Ureter (tissue), 1 donor: ENCODE results near the gene ERC2. TPM values are rescaled to one million over a fixed set of nuclear protein-coding genes. Genes with fewer than 3 reads are reported as not detected.
"Not testable (repeated sequence)": the region's sequence is repeated elsewhere in the genome, so short reads cannot be mapped to it uniquely, and the experiment has no call there.

Experiments
- DNase-seq: peaks from one replicate; pipeline ENCODE4 v3.0.0-alpha.2; 2020; ENCODE audit warnings: low spot score
- total RNA-seq: library from RNA; stranded (reverse); gene quantifications from one replicate; pipeline ENCODE4 v1.2.4, GENCODE V29; 2023
- donor health status: DM: yes; HTN: yes; CAD: no.

ERC2 gene
- total RNA-seq, 1 donor from 2014 or later, result 1.1 TPM

DNA sequence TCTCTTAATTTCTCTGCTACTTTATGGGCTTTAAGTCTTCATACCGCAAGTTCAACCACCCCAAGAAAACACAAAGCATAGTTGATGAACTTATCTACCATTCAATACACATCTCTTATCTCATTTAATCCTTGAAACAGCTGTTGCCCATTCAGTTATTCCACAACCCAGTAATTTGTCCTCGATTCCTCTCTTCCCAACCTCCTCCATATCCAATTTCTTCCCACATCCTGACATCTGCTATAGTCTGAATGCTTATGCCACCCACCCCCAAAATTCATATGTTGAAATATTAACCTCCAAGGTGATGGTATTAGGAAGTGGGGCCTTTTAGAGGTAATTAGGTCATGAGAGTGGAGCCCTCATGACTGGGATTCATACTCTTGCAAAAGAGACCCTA, 345.4 kb downstream of the ERC2 start:
- no peak for DNase-seq

DNA sequence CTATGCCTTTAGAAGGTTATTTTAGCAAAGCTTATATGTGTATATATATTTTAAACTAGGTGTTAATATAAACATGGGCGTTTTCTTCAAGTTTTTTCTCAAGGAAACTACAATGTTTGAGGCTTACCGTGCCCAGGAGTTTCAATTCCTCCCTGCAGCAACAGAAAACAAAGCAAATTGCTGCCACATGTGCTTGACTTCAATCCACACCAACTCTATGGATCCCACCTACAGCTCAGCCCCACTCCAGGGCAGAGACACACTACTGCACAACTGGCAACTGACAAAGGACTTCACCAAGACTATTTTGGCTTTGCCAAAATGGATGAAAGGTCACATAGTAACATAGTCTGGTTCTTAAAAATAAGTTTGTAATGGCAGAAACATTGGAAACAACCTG, 346.6 kb downstream of the ERC2 start:
- DNase-seq, result no peak

DNA sequence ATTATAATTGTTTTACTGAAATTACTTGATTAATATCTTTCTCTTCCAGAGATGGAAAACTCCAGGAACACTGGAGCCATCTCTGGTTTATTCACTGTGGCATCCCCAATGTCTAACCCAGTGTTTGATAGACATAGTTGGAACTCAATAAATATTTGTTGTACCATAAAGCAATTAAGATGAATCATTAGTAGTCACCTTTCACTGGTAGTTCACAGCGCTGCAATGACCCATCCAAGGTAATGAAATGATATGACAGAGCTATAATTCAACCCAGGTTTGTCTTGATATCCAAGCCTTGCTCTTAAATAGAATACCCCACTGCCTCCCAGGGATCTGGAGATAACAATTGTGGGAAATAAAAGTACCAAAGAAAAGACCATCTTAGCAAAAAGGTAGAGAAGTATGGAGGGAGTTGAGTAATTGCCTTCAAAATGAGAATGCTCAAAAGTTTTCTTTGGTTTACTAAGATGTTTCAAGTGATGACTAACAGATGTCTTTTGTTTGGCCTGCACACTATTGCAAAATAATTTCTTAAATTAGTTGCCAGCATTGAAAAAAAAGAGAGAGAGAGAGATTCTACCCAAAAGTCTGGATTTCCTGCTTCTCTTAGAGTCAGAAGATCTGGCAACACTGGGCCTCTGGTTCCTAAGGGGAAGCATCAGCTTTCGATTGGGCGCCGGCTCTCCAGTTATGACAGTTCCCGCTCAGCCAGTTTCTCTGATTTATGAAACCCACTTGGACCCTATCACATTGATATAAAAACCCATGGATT, 348.5 kb downstream of the ERC2 start:
- no peak for DNase-seq

DNA sequence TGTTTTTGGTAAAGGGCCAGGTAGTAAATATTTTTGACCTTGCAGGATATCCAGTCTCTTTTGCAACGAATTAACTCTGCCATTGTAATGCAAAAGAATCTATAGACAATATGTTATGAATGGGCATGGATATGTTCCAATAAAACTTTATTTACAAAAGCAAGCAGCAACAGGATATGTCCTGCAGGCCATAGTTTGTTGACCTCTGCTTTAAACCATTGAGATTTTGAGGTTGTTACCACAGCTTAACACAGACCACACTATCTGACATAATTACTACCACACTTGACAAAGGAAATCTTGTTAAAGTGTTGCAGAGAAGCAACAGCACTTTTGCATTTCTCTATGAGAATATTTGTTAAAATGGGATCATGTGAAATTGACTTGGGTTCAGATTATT, 349.3 kb downstream of the ERC2 start:
- no peak for DNase-seq

DNA sequence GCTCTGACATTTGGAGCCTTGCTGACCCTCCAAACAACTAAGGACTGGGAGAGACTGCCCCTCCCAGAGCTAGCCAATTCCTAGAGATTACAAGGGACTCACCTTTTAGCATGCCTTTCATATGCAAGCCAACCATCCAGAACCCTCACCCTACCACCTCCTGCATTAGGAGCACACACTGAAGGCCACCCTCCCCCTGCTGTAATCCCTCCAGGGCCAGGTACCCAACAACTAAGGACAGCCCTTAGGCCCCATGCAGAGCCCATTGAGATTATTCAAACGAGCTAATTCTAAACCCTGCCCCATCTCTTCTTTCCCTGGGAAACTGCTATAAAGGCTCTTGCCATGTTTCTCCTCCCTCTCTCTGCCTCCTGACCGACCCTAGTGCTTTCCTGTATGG, 352.6 kb downstream of the ERC2 start:
- DNase-seq, result no peak

DNA sequence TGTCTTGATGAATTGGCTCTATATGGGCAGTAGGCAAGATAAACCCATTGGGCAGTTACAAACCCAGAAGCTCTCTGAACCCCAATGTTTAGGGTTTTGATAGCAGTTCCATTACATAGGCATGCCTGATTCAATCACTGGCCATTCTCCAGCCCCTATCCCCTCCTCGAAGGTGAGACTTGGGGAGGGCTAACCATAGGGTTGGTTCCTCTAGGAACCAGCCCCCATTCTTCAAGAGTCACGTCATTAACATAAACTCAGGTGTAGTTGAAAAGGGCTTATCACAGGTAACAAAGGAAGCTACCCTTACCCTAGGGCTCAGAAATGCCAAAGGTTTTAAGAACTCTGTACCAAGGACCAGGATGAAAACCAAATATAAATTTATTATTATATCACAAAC, 353.1 kb downstream of the ERC2 start:
- no peak for DNase-seq

DNA sequence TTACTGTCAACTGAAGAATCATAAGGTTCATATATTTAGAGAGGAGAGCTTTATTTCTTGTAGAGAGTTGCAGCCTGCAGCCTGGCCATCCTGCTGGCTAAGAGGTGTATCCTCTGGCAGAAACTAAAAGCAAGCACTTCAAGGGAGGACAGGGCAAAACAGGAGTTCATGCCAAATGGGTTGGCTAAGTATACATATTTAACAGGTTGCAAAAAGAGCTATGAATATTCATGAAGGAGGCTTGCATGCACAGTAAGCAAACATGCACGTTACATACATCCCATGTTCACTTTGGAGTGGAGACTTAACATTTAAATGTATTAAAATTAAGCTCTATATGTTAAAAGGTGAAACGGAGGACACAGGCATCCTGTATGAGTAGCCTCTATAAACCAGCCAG, 354.4 kb downstream of the ERC2 start:
- no peak for DNase-seq

DNA sequence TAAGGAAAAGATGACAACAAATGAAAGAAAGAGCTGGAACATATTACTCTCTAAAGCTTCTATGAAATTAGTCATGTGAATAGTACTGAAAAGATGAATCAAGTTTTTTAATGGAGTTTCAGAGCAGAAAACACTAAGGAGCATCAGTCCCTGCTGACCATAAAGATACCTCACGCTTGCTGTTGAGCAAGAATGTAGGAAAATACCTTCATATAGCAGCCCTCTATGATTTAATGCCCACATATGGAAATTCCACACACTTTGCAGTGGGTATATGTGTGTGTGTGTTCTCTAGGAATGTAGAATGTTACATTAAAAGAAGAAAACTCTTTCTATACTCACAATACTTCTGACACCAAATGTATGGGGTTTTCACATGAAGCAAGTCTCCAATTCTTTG, 355.0 kb downstream of the ERC2 start:
- DNase-seq, result no peak

DNA sequence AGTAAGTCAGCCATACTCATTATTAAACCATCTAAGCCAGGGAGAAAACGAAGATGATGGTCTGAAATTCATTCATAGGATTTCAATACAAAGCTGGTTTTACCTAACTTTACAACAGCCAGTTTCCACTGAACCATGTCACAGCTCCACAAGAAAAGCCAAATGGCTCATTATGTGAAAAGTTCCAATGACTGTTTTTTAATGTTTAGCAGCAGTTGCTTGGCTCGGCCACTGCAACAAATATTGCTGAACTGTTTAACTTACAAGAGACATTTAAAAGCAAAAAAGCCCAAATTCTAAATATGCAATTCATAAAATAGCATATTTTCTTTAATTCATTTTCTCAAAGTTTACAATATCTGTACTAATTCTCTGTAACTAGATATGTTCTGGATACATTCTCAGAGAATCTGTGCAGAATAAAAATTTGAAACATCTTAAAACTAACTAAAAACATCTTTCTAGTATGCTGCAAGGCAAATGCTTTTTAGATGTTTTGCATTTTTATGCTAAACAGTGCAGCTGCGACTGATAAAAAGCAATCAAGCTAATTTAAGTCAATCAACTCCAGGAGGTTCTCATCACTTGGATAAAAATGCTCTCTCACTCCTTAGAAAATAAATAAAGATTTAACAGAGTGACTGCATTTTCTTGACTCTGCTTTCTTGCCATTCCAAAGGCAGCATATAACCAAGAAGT, 356.5 kb downstream of the ERC2 start:
- DNase-seq, result no peak

DNA sequence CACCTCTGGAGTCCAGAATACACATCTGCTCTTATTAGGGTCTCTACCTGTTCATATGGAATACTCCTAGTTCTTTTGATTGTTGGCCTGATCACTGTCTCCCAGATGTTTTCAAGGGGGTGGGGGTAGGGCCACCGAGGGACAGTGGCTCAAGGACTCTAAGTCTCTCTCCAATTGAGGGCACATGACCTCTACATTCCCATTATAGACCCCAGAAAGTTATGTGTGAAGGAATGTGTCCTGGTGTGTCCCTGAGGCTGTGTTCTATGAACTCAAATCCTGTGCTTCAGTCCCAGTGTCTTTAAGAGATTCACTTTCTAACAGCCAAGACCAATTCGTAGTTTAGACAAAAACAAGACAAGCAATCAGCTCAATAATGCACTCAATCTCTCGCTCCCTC, 357.4 kb downstream of the ERC2 start:
- no peak for DNase-seq

DNA sequence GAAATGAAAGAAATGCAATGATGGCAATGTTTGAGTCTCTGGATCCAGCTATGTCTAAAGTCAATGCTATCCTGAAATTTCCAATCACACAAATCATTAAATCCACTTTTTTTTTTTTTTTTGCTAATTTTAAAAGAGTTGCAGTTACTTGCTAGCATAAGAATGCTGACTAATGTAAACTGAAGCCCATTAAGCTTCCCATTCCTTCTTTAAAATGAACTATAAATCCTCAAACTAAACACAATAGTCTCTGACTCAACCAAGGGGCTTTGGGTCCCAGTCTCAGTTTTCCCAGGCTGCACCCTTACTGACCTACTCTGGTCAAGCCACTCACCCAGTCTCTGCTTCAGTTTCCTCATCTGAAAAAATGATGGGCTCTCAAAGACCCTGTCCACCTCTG, 361.1 kb downstream of the ERC2 start:
- no peak for DNase-seq

DNA sequence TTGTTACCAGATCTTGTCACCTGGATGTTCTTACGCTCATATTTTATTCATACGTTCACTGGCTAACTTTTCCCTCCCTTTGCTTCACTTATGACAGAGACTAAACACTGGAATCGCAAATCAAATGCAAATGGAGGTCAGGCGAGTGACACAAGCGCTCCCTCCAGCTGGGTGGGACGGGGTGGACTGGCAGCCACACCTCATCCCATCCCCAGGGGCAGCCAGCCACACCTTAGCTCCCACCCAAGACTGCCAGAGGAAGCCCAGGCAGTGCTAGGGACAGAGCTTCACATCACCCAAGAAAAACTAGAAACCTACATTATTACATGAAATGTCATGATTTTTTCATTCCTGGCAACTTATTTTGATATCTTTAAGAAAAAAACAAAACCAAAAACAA, 366.2 kb downstream of the ERC2 start:
- DNase-seq, result no peak

DNA sequence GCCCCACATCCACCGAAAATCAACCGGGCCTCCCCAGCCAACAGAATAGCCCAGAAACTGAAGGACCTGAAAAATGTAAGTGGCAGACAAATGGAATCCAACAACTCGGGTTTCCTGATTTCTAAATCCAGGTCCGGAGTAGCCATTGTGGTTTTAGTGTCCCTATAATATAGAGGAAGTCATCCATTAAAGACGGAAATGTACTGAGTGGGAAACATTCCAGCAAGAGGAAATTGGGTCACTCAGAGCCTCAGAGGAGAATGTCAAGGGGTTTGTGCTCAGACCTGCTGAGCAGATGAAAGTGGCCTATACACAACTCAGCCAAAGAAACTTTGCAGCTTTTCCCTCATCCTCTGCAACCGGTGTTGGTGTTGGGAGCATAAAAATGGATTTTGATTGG, 366.7 kb downstream of the ERC2 start:
- DNase-seq, result no peak

DNA sequence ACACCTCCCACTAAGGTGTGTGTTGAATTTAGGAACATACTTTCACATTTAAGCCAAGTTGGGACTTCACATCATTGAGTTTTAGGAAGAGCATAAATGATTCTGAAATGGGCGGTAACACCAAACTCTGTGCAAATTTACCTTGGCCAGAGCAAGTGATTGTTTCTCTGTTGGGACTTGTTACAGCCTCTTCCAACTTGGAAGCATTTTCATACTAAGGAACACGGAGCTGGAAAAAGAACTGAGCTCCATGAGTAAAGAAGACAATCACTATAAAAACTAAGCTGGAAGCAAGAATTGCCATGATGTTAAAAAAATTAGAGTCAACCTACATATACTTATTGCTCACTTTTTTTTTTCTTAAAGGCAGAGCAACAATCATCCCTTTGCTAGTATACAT, 371.3 kb downstream of the ERC2 start:
- no peak for DNase-seq

DNA sequence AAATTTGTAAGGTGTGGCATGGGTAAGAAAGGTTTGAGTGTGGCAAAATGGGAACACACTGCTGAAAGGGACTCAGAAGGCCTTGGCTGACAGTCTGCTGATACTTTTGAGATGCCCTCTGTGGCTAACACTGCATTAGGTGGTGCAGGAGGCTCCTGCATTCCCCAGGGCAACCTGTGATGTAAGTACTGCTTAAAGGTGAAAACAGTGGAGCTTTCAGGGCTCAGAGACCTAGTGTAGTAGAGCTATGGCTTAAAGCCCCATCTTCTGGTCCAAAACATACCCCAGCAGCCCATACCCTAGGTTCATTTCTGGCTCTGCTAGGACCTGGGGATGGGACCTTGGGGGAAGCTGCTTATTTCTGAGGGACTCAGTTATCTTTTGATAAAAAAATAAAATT, 374.1 kb downstream of the ERC2 start:
- DNase-seq, result no peak

DNA sequence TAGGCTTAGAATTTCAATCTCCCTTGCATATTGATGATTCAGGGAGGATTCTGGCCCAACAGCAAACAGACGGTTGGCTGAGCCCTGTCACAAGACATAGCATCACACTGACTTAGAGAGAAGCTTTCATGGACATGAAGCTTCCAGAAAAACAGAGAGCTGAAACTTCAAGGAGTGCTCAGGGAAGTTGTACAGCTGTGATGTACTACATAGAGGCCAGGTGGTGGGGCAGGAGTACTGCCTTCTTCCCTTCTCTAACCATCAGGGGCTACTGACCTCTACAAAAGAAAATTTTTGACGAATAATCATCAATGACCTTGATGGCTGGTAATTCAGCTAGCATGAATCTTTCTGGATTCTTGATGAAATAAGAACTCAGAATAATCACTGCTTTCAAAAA, 378.5 kb downstream of the ERC2 start:
- no peak for DNase-seq

DNA sequence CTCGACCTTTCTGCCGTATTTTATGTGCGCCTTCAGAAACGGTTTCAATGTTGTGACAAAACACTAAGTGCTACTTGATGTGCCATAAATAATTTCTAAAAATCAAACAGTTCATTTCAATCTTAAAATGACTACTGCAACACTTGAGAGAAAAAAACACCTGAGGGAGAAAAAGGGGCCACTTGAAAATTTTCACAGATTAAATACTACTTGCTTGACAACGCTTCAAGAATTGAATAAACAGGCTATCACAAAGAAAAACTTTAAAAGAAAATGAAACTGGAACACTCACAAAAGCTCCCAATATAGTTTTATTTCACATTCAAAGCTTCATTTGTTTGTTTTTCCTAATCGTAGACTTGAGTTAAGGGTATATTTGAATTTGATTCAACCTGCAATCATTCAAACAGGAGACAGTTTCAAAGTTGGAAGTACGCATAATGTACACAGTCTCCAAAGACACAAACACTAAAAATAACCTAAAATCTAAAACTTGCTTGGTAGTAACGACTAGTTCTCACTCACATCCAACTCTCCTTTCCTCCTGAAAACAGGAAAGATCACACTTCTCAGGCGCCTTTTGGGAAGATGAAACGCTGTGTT, 380.7 kb downstream of the ERC2 start:
- DNase-seq, result no peak

DNA sequence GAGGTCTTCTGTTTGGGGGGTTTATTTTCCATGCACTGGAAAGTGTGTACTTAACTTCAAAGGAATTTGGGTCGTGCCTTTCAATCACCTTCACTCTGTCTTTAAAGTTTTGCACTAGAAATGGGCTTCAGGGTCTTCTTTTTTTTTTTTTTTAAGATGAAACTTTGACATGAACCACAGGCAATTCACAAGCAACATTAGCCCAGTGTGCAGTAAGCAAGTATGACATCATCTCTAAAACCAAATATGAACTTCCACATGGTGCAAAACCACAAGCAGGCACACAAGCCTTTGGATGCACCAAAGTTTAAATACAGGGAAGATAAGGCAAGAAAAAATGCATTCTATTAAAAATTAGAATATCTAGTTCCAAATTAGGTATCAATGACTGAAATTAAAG, 381.9 kb downstream of the ERC2 start:
- no peak for DNase-seq

DNA sequence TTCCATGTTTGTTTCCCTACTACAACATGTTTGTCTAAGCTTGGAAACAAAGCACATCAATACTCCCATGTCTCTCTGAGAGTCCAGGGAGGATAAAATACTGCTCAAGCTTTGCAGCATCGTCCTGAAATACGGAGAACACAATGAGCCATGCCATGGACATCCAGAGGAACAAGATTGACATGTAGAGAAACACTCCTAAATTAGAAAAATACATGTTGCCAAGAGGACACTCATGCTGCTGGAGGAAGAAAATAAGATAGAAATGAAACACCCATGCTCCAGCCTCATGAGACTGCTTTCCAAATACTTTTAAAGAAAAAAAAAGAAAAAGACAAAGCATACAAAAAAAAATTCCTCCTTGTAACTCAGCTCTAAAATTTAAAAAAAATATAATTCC, 387.0 kb downstream of the ERC2 start:
- DNase-seq, result no peak

DNA sequence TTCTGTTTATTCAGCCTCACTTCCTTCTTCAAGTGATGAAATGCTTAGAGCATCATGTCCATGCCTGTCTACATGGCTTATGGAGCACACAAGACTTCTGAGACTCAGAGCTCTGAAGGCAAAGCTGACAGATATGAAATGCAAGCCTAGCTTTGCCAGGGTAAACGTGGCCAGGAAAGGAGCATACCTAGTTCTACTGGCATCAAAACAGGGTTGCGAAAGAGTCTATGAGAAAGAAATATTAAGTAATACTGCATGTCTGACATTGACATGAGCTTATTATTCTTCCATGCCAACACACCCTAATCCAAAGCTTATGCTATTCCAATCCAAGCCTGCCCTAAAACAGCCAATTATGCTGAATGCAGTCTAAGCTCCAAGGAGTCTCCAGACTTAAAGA, 391.5 kb downstream of the ERC2 start:
- no peak for DNase-seq

DNA sequence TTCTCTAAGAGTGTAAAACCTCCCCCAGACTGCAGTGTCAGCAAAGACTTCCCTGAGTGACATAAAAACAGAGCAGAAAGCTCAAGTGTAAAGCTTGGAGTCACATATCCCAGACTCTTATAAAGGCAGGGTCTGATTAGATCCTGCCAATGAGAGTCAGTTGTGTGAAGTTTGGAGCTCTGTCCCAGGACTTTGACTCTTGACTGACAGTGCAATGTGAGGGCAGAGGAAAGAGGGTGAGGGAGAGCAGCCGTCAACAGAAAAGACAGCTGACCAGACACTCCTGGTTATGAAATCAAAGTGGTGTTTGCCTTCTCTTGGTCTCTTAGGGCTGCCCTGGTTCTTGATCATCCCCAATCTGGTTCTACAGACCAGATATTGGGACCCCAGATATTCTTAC, 393.2 kb downstream of the ERC2 start:
- DNase-seq, result no peak

DNA sequence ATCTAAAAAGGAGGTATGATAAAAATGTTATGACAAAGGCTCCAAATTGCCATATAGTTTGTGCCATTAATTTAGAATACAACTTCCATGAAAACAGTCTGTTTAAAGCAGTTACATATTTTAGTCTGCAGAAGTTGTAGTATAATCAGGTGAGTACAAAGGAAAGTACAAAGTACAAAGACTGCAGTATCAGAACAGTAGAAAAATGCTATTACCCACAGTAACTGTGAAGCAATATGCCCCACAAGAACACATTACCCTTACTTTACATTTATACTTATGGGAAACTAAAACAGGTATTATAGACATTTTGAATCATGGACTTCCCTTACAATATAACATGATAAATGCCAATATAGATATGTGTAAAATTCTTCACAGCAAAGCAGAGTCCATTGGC, 398.5 kb downstream of the ERC2 start:
- DNase-seq, result no peak

DNA sequence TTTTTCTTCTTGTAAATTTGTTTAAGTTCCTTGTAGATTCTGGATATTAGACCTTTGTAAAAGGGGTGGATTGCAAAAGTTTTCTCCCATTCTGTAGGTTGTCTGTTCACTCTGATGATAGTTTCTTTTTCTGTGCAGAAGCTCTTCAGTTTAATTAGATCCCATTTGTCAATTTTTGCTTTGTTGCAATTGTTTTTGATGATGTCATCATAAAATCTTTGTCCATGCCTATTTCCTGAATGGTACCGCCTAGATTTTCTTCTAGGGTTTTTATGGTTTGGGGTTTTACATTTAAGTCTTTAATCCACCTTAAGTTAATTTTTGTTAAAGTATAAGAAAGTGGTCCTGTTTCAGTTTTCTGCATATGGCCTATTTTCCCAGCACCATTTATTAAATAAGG, 401.9 kb downstream of the ERC2 start:
- DNase-seq, result not testable (repeated sequence)
